IPS DF 4.7 (cell line): ENCODE results near the gene P2RX6.

ENCODE experiments used
- DNase-seq: peaks from one replicate; pipeline ENCODE4 v3.0.0-alpha.2; 2013; ENCODE audit warnings: low spot score; ENCODE audit errors: extremely low read depth

The P2RX6 gene

GRCh38 chr22:21012446-21013407, 2.2 kb upstream of the P2RX6 start:
- DNase-seq, result no peak

- no peak for DNase-seq
These were observed 1.2 kb upstream of the P2RX6 start for GRCh38 chr22:21013657-21014201.

- no peak for DNase-seq
These were observed 701 bp upstream of the P2RX6 start for GRCh38 chr22:21014202-21014725.

GRCh38 chr22:21015466-21016006, 571 bp downstream of the P2RX6 start:
- no peak for DNase-seq

GRCh38 chr22:21016644-21017420, 1.9 kb downstream of the P2RX6 start:
- no peak for DNase-seq

- DNase-seq, result no peak
These were observed 3.3 kb downstream of the P2RX6 start for GRCh38 chr22:21018314-21018713.

GRCh38 chr22:21020802-21021429, 6.0 kb downstream of the P2RX6 start:
- no peak for DNase-seq

GRCh38 chr22:21022507-21022906, 7.5 kb downstream of the P2RX6 start:
- DNase-seq, result no peak

GRCh38 chr22:21022955-21023614, 8.1 kb downstream of the P2RX6 start:
- DNase-seq, result no peak

- no peak for DNase-seq
These were observed 10.3 kb downstream of the P2RX6 start for GRCh38 chr22:21025266-21025665.

- DNase-seq, result no peak
These were observed 11.1 kb downstream of the P2RX6 start for GRCh38 chr22:21025763-21026755.

- DNase-seq, result no peak
These were observed 12.1 kb downstream of the P2RX6 start for GRCh38 chr22:21026783-21027692.

- no peak for DNase-seq
These were observed 13.6 kb downstream of the P2RX6 start for GRCh38 chr22:21028277-21029251.

- DNase-seq, result no peak
These were observed 14.6 kb downstream of the P2RX6 start for GRCh38 chr22:21029486-21030025.

GRCh38 chr22:21030032-21030431, 15.1 kb downstream of the P2RX6 start:
- no peak for DNase-seq

- DNase-seq, result no peak
These were observed 15.9 kb downstream of the P2RX6 start for GRCh38 chr22:21030621-21031544.
